Neural progenitor cell (in vitro differentiated cells): ENCODE measurements around the gene PDAP1. TPM values are rescaled to one million over a fixed set of nuclear protein-coding genes. Genes with fewer than 3 reads are reported as not detected.

ENCODE experiments used
- DNase-seq: peaks from one replicate; pipeline ENCODE4 v3.0.0-alpha.2; 2016; ENCODE audit warnings: low spot score
- H2AFZ ChIP-seq: fragments of 200-600 bp; sonication (generic); replicated peaks from 2 replicates; pipeline ENCODE4 v1.6.1; 2016; ENCODE audit warnings: antibody characterized with exemption
- H3F3A ChIP-seq: fragments of 200-600 bp; sonication (generic); 2 replicates; pipeline ENCODE4 v1.6.1; 2016; ENCODE audit warnings: antibody characterized with exemption, low read depth
- H3K27ac ChIP-seq: fragments of 200-600 bp; sonication (generic); 2 replicates; pipeline ENCODE4 v1.5.1; 2016; ENCODE audit warnings: mild to moderate bottlenecking
- H3K27me3 ChIP-seq: fragments of 200-600 bp; sonication (generic); 2 replicates; pipeline ENCODE4 v1.6.1; 2016; ENCODE audit warnings: mild to moderate bottlenecking, moderate library complexity
- H3K36me3 ChIP-seq: fragments of 200-600 bp; sonication (generic); 2 replicates; pipeline ENCODE4 v1.5.1; 2016
- H3K4me1 ChIP-seq: fragments of 200-600 bp; sonication (generic); 2 replicates; pipeline ENCODE4 v1.6.1; 2016; ENCODE audit warnings: mixed run types
- H3K4me2 ChIP-seq: fragments of 200-600 bp; sonication (generic); 2 replicates; pipeline ENCODE4 v1.6.1; 2016
- H3K4me3 ChIP-seq: fragments of 200-600 bp; sonication (generic); 2 replicates; pipeline ENCODE4 v1.5.1; 2016
- H3K79me2 ChIP-seq: fragments of 200-600 bp; sonication (generic); 2 replicates; pipeline ENCODE4 v1.6.1; 2016; ENCODE audit warnings: low read depth
- H3K9ac ChIP-seq: fragments of 200-600 bp; sonication (generic); 2 replicates; pipeline ENCODE4 v1.6.1; 2016
- H3K9me3 ChIP-seq: fragments of 200-600 bp; sonication (generic); 2 replicates; pipeline ENCODE4 v1.5.1; 2016; ENCODE audit warnings: low read depth
- H4K20me1 ChIP-seq: fragments of 200-600 bp; sonication (generic); 2 replicates; pipeline ENCODE4 v1.6.1; 2016; ENCODE audit warnings: low read depth
- H3K27ac Mint-ChIP-seq: 3 replicates; pipeline ENCODE4 v1.8.0; 2021; ENCODE audit warnings: mixed read lengths
- H3K27me3 Mint-ChIP-seq: 2 replicates; pipeline ENCODE4 v1.8.0; 2022; ENCODE audit warnings: low read depth, mild to moderate bottlenecking, inconsistent platforms, moderate library complexity, mixed read lengths; ENCODE audit not compliant: insufficient read depth
- H3K36me3 Mint-ChIP-seq: 3 replicates; pipeline ENCODE4 v1.8.0; 2021; ENCODE audit warnings: mixed read lengths
- H3K4me1 Mint-ChIP-seq: 3 replicates; pipeline ENCODE4 v1.8.0; 2021; ENCODE audit warnings: mixed read lengths
- H3K4me3 Mint-ChIP-seq: 3 replicates; pipeline ENCODE4 v1.8.0; 2021; ENCODE audit warnings: mild to moderate bottlenecking, moderate library complexity, mixed read lengths
- H3K9me3 Mint-ChIP-seq: 3 replicates; pipeline ENCODE4 v1.8.0; 2020; ENCODE audit warnings: mixed read lengths
- CTCF ChIP-seq: fragments of 200-600 bp; sonication (generic); IDR thresholded peaks from 2 replicates; pipeline ENCODE4 v1.5.1; 2017; ENCODE audit warnings: antibody characterized with exemption, mild to moderate bottlenecking
- EZH2 ChIP-seq: fragments of 200-600 bp; sonication (generic); IDR thresholded peaks from 2 replicates; pipeline ENCODE4 v1.6.1; 2017; ENCODE audit warnings: antibody characterized with exemption, mild to moderate bottlenecking, moderate library complexity
- EZH2phosphoT487 ChIP-seq: fragments of 200-600 bp; sonication (generic); IDR thresholded peaks from 2 replicates; pipeline ENCODE4 v1.6.1; 2017; ENCODE audit warnings: antibody characterized with exemption
- total RNA-seq: library from RNA; depleted of rRNA; stranded (reverse); fragments of >200 nt; gene quantifications from 2 replicates; pipeline ENCODE4 v1.2.3, GENCODE V29; 2015; ENCODE audit warnings: low replicate concordance

Gene PDAP1
- total RNA-seq, 1 donor from 2014 or later: 136 TPM

- H3K4me3 Mint-ChIP-seq: no peak overlapping the region
- peaks cover 3% of the 10 kb centered on the region for H3K4me1 Mint-ChIP-seq
- H3K9me3 Mint-ChIP-seq: no peaks in the 10 kb centered on the region
- H3K36me3 Mint-ChIP-seq: peaks cover 2% of the 10 kb centered on the region
- DNase-seq: no peak
- Histone ChIP-seq H3K4me2 (no peak overlapping the region), H2AFZ (no peak overlapping the region), H4K20me1 (no peaks in the 10 kb centered on the region), H3F3A (no peaks in the 10 kb centered on the region), H3K4me3 (no peak overlapping the region), H3K4me1 (no peaks in the 10 kb centered on the region), H3K9ac (no peak overlapping the region), H3K9me3 (no peaks in the 10 kb centered on the region), H3K27ac (no peak overlapping the region), H3K79me2 (no peaks in the 10 kb centered on the region), H3K27me3 (no peaks in the 10 kb centered on the region), H3K36me3 (no peaks in the 10 kb centered on the region)
- no peaks in the 10 kb centered on the region for H3K27me3 Mint-ChIP-seq
- H3K27ac Mint-ChIP-seq: no peak overlapping the region
- TF ChIP-seq CTCF (no peak), EZH2phosphoT487 (no peak), EZH2 (no peak)
These were observed 24.5 kb downstream of the PDAP1 start for GRCh38 chr7:99383791-99384370.

- Histone ChIP-seq H2AFZ (no peak overlapping the region), H3K9ac (no peak overlapping the region), H3K27me3 (no peaks in the 10 kb centered on the region), H3K79me2 (no peaks in the 10 kb centered on the region), H3K27ac (no peak overlapping the region), H3K9me3 (no peaks in the 10 kb centered on the region), H3K4me1 (no peaks in the 10 kb centered on the region), H4K20me1 (no peaks in the 10 kb centered on the region), H3K4me3 (no peak overlapping the region), H3F3A (no peaks in the 10 kb centered on the region), H3K36me3 (no peaks in the 10 kb centered on the region), H3K4me2 (no peak overlapping the region)
- TF ChIP-seq EZH2phosphoT487 (no peak), CTCF (no peak), EZH2 (no peak)
- peak overlapping the region; percentile 69 for H3K27ac Mint-ChIP-seq
- peaks cover 2% of the 10 kb centered on the region for H3K36me3 Mint-ChIP-seq
- H3K27me3 Mint-ChIP-seq: no peaks in the 10 kb centered on the region
- H3K9me3 Mint-ChIP-seq: no peaks in the 10 kb centered on the region
- DNase-seq: no peak
- H3K4me1 Mint-ChIP-seq: peaks cover 3% of the 10 kb centered on the region
- no peak overlapping the region for H3K4me3 Mint-ChIP-seq
These were observed 25.2 kb downstream of the PDAP1 start for GRCh38 chr7:99383203-99383602.

GRCh38 chr7:99381664-99382075 is 26.7 kb downstream of the PDAP1 start:
- H3K36me3 Mint-ChIP-seq: peaks cover 4% of the 10 kb centered on the region
- Histone ChIP-seq H4K20me1 (no peaks in the 10 kb centered on the region), H3K4me3 (no peak overlapping the region), H2AFZ (no peak overlapping the region), H3K9me3 (no peaks in the 10 kb centered on the region), H3K27ac (peak overlapping the region; percentile 6), H3K79me2 (no peaks in the 10 kb centered on the region), H3K4me1 (no peaks in the 10 kb centered on the region), H3F3A (no peaks in the 10 kb centered on the region), H3K36me3 (no peaks in the 10 kb centered on the region), H3K4me2 (no peak overlapping the region), H3K27me3 (no peaks in the 10 kb centered on the region), H3K9ac (no peak overlapping the region)
- H3K27me3 Mint-ChIP-seq: no peaks in the 10 kb centered on the region
- no peak for TF ChIP-seq EZH2
- TF ChIP-seq CTCF: no peak
- TF ChIP-seq EZH2phosphoT487: no peak
- H3K4me3 Mint-ChIP-seq: no peak overlapping the region
- peaks cover 3% of the 10 kb centered on the region for H3K4me1 Mint-ChIP-seq
- no peak for DNase-seq
- H3K9me3 Mint-ChIP-seq: no peaks in the 10 kb centered on the region
- peak overlapping the region; percentile 63 for H3K27ac Mint-ChIP-seq
